GM12872 (cell line): ENCODE measurements around the gene PCBD2.

Source experiments
- TF ChIP-seq, protein P1 (sequence below): IDR thresholded peaks from 3 replicates; pipeline ENCODE4 v1.5.1; 2011; ENCODE audit warnings: low read depth, mild to moderate bottlenecking, low read length, moderate library complexity; ENCODE audit not compliant: insufficient read depth

Gene PCBD2

DNA sequence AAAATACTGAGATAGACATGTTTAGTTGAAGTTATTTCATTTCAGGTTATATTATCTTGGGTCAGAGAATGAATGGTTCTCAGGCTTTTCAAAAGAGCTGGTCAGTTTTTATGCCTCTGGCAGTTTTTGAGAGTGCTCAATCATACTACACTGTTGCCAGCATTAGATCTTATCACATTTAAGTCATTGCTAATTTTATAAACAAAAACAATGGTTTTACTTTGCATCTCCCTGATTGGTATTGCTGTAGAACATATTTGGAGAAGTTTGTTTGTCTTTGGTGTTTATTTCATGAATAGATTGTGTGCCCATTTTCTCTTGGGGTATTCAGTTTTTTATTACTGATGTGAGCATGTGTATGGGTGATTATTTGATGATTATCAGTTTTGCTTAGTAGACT is 64.2 kb downstream of the PCBD2 start:
- TF ChIP-seq, protein P1, sequence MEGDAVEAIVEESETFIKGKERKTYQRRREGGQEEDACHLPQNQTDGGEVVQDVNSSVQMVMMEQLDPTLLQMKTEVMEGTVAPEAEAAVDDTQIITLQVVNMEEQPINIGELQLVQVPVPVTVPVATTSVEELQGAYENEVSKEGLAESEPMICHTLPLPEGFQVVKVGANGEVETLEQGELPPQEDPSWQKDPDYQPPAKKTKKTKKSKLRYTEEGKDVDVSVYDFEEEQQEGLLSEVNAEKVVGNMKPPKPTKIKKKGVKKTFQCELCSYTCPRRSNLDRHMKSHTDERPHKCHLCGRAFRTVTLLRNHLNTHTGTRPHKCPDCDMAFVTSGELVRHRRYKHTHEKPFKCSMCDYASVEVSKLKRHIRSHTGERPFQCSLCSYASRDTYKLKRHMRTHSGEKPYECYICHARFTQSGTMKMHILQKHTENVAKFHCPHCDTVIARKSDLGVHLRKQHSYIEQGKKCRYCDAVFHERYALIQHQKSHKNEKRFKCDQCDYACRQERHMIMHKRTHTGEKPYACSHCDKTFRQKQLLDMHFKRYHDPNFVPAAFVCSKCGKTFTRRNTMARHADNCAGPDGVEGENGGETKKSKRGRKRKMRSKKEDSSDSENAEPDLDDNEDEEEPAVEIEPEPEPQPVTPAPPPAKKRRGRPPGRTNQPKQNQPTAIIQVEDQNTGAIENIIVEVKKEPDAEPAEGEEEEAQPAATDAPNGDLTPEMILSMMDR: no peak

DNA sequence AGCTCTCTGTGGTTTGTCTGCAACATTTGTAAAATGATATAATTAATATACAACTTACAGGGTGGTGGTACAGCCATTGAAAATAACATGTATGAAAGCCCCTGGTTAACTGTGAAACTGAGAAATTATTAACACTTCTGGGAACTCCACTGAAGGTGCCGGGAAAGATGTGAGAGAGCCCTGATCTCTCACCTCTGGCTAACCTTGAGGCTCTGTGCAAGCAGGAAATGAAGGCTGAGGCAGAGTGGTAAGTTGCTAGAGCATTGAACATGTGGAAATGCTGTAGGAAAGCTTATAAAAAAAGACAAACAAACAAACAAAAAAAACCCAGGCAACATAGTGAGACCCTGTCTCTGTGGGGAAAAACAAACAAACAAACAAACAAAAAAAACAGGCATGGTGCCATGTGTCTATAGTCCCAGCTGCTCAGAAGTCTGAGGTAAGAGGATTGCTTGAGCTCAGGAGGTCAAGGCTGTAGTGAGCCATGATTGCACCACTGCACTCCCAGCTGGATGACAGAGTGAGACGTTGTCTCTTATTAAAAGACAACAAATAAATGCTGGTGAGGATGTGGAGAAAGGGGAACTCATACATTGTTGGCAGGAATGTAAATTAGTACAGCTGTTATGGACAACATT is 70.3 kb downstream of the PCBD2 start:
- TF ChIP-seq, protein P1: no peak

DNA sequence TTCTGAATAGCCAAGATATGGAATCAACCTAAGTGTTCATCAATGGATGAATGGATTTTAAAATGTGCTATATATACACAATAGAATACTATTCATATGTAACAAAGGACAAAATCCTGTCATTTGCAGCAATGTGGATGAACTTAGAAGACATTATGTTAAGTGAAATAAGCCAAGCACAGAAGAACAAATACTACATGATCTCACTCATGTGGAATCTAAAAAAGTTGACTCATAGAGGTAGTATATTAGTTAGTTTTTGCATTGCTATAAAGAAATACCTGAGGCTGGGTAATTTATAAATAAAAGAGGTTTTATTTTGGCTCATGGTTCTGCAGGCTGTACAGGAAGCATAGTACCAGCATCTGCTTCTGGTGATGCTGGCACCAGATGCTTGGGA is 70.9 kb downstream of the PCBD2 start:
- TF ChIP-seq, protein P1: no peak

DNA sequence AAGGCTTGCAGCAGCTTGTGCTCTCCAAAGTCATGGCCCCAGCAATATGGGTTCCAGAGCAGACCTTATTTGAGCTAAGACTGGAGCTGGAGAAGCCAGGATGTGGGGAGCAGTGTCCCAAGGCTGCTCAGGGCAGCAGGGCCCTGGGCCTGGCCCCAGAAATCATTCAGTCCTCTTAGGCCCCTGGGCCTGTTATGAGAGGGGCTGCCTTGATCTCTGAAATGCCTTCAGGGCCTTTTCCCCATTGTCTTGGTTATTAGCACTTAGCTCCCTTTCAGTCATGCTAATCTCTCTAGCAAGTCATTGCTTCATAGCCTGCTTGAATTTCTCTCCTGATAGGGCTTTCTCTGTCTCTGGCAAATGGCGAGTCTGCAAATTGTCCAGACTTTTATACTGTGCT is 71.9 kb downstream of the PCBD2 start:
- TF ChIP-seq, protein P1: no peak

DNA sequence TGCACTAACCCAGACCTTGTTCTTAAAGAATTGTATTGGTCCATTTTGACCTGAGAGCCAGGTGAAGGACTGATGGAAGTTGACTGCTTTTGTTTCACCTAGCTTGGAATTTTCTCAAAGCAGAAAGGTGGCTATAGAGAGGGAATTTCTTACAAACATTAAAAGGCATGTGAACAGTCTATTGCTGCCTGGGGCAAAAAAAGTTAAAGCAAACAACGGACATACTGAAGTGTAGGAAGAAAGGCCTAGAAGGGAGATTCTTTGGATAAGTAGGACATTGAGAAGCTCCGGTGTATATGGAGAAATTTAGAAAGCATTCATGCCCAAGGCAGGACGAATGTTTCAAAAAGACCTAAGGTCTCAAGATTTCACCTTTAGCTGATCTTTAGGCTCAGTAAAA is 74.5 kb downstream of the PCBD2 start:
- TF ChIP-seq, protein P1: no peak

GRCh38 chr5:134982230-134982629 is 77.3 kb downstream of the PCBD2 start:
- TF ChIP-seq, protein P1: no peak

DNA sequence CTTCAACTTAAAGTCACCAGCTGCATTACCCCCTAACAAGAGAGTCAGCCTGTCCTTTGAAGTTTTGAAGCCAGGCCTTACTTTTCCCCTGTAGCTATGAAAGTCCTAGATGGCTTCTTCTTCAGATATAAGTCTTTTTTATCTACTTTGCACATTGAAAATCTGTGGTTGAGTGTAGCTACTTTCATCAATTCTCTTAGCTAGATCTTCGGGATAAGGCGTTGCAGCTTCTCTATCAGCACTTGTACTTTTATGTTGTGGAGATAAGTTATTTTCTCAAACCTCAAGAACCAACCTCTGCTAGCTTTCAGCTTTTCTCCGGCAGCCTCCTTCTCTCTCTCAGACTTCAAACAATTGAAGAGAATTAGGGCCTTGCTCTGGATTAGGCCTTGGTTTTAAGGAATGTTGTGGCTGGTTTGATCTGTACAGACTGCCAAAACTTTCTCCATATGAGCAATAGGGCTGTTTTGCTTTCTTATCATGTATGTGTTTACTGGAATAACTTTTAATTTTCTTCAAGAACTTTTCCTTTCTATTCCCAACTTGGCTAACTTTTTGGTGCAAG is 84.4 kb downstream of the PCBD2 start:
- TF ChIP-seq, protein P1: no peak
